Endometrial microvascular endothelial cells (primary cell): ENCODE data around the gene LSR. TPM values are rescaled to one million over a fixed set of nuclear protein-coding genes. Genes with fewer than 3 reads are reported as not detected.

Experiments
- in situ Hi-C: cut with HindIII; loops from 2 replicates; pipeline ENCODE4 v1.10.0; 2017; ENCODE audit warnings: low sequenced_read_pairs, low pct_unique_long_range_greater_than_20kb; ENCODE audit errors: inconsistent ontology term
- total RNA-seq: library from RNA; depleted of rRNA; stranded (reverse); fragments of >200 nt; gene quantifications from one replicate; pipeline ENCODE4 v1.2.3, GENCODE V29; 2015; ENCODE audit errors: inconsistent ontology term

The LSR gene
- total RNA-seq, 1 donor from 2014 or later: 0.09 TPM

DNA sequence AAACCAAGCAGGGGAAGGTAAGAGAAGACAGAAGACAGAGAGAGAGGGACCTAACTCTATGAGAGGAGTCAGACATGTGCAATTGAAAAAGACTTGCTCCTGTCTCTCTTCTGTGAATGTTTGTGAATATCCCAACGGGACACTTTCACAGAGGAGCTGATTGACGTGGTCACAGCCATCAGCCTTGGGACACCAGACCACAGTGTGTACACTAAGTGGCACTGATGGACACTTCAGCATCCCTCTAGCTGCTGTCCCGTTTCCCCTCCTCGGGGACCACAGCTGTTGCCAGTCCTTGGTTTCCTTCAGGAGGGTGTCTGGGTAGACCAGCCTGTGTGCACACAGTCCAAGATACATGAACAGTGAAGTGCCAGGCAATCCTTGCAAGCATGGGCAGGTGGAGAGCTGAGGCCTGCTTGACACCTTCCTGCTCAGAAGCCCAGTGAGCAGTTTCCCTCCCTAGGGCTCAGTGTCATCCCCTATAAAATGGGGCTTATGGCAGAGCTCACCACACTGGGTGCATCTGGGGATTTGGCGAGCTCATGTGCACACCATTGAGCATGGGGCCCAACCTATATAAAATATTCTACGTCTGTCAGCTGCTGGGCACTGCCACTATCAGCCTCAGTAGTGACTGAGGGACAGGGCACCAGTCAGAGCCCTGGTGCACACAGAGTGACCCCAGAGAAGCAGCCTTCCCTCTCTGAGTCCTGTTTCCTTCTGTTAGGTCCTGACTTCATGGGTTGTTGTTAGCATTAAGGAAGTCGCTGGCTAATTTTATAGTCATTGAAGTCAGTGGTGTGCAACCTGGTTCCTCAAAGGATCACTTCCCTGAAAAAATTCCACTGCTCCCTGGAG, 15.7 kb downstream of the LSR start:
- in situ Hi-C loops: no loop called here

- in situ Hi-C loops: no loop called here
Measured at GRCh38 chr19:35265126-35265899, 16.5 kb downstream of the LSR start.

- in situ Hi-C loops: no loop called here
Measured at GRCh38 chr19:35265900-35266519, 17.2 kb downstream of the LSR start.

GRCh38 chr19:35266520-35267352, 17.9 kb downstream of the LSR start:
- in situ Hi-C loops: no loop called here

GRCh38 chr19:35267353-35267817, 18.6 kb downstream of the LSR start:
- in situ Hi-C loops: no loop called here

DNA sequence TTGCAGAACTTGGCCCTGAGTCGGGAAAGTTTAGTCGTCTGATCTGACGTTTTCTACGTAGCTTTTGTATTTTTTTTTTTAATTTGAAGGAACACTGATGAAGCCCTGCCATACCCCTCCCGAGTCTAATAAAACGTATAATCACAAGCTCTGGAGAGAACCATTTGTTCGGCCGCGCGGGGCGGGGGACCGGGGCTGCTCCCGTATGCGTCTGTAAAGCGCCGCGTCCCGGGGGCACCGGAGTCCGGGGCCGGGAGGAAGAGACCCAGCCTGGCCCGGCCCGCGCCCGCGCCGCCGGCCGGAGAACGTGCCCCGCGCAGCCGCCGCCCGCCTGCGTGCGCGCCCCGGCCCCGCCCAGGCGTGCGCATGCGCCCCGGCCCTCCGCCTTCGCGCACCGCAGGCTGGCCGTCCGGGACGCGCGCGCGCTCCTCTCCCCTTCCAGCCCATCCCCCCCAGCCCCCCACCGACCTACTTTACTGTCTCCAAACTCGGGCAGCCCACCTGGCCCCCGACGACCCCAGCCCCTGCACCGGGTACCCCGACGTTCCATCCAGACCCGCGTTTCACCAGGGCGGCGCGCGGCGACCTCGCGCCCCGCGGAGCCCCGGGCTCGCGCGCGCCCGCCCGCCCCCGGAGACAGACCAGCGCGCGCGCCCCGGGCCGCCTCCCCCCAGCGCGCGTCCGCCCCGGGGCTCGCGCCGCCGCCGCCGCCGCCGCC, 19.2 kb downstream of the LSR start:
- in situ Hi-C loops: no loop called here

GRCh38 chr19:35268536-35269437, 20.0 kb downstream of the LSR start, which contains the start of gene USF2:
Gene USF2 (plus strand): TSS chr19:35268962. CDS start chr19:35269102, 140 bp downstream.
- in situ Hi-C loops: no loop called here

DNA sequence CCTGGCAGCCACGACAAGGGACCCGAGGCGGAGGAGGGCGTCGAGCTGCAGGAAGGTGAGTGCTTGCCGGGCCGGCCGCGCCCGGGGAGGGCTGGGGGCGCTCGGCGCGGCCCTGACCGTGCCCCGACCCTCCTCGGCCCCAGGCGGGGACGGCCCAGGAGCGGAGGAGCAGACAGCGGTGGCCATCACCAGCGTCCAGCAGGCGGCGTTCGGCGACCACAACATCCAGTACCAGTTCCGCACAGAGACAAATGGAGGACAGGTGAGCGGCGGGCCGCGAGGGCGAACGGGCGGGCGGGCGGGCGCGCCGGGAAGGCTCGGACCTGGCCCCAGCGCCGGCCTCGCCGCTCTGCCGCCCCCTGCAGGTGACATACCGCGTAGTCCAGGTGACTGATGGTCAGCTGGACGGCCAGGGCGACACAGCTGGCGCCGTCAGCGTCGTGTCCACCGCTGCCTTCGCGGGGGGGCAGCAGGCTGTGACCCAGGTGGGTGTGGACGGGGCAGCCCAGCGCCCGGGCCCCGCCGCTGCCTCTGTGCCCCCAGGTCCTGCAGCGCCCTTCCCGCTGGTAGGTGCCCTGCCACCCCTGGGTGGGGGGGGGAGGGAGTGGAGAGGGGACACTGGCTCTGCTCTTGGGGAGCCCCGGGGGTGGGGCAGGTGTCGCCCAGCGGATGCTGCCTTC, 20.8 kb downstream of the LSR start:
- in situ Hi-C loops: no loop called here

DNA sequence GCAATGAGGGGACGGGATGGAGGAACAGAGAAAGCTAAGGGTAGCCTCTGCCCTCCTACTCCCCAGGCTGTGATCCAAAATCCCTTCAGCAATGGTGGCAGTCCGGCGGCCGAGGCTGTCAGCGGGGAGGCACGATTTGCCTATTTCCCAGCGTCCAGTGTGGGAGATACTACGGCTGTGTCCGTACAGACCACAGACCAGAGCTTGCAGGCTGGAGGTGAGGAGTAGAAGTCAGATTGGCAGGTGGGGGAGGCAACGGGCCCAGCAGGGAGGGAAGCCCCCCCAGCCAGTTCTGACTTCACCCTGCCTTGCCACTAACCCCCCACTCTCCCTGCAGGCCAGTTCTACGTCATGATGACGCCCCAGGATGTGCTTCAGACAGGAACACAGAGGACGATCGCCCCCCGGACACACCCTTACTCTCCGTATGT, 21.6 kb downstream of the LSR start:
- in situ Hi-C loops: no loop called here

- in situ Hi-C loops: no loop called here
Measured at GRCh38 chr19:35271546-35271945, 22.7 kb downstream of the LSR start.

GRCh38 chr19:35272122-35272719, 23.4 kb downstream of the LSR start:
- in situ Hi-C loops: no loop called here

DNA sequence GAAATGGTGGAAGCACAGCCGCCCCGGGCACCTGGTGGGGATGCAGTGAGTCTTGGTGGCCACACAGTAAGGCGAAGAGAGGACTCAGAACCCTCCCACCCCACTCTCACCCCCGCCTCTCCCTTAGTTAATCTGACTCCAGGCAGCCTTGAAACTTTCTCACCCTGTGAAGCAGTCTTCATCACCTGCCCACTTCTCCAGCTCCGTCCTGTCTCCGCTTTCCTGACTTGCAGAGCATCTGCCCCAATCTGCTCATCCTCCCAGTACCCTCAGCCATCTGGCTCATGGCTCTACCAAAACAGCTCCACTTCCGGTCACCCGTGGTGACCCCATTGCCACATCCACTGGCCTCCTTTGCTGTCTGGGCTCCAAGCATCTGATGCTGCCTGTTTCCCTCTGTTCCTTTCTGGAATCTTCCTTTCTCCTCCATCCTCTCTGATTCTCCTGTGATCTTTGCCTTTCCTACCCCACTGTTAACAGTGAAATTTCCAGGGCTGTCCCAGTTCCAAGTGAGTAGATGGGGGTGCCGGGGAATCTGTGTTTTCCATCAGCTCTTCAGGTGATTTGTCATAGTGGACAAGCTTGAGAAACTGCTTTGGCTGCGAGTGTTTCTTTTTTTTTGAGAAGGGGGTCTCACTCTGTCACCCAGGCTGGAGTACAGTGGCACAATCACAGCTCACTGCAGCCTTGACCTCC, 24.3 kb downstream of the LSR start:
- in situ Hi-C loops: no loop called here

GRCh38 chr19:35273686-35274259, 25.0 kb downstream of the LSR start:
- in situ Hi-C loops: no loop called here

DNA sequence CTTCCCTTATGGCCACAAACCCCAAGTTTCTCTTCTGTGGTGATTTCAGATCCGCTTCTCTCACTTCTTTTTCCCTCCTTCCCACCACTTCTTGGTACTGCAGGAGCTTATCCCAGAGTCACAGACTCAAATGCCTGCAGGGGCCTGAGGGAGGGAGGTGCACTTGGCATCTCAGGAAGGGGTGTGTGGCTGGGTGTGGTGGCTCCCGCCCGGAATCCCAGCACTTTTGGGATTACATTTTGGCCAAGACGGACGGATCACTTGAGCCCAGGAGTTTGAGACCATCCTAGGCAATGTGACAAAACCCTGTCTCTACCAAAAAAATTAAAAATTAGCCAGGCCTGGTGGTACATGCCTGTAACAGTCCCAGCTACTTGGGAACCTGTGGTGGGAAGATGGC, 25.5 kb downstream of the LSR start:
- in situ Hi-C loops: no loop called here

GRCh38 chr19:35276706-35277281, 28.0 kb downstream of the LSR start:
- in situ Hi-C loops: no loop called here
